Thyroid gland (tissue), 4 donors: Measurements from ENCODE around the gene SLC41A1. TPM values are rescaled to one million over a fixed set of nuclear protein-coding genes. Genes with fewer than 3 reads are reported as not detected.

ENCODE experiments used
- DNase-seq, 2 donors: peaks; one replicate each; pipeline ENCODE4 v3.0.0-alpha.2; 2019
- H3K27ac ChIP-seq, 3 donors: fragments of 200-600 bp; sonication (generic); 1 replicate in 2 of 3; 2 replicates in 1 of 3; pipeline ENCODE4 v1.5.1; 2016 to 2019; ENCODE audit warnings: mild to moderate bottlenecking in 1 of 3, moderate library complexity in 1 of 3
- H3K27me3 ChIP-seq: fragments of 200-600 bp; sonication (generic); one replicate; pipeline ENCODE4 v1.5.1; 2019
- H3K36me3 ChIP-seq, 2 donors: fragments of 200-600 bp; sonication (generic); one replicate each; pipeline ENCODE4 v1.5.1; 2016 to 2019
- H3K4me1 ChIP-seq, 2 donors: fragments of 200-600 bp; sonication (generic); one replicate each; pipeline ENCODE4 v1.5.1; 2017 to 2019
- H3K4me3 ChIP-seq, 3 donors: fragments of 200-600 bp; sonication (generic); replicated peaks in 1 of 3; 1 replicate in 2 of 3; 2 replicates in 1 of 3; pipeline ENCODE4 v1.5.1; 2016; ENCODE audit warnings: mild to moderate bottlenecking in 1 of 3
- H3K9me3 ChIP-seq: fragments of 200-600 bp; sonication (generic); one replicate; pipeline ENCODE4 v1.5.1; 2017
- POLR2A ChIP-seq, 2 donors: fragments of 450-650 bp; IDR thresholded peaks; one replicate each; pipeline ENCODE4 v1.6.1; 2017; ENCODE audit warnings: antibody characterized with exemption in 2 of 2, mild to moderate bottlenecking in 2 of 2, moderate library complexity in 1 of 2
- WGBS, 2 donors: methylation state at CpG; one replicate each; pipeline ENCODE4 v1.1.5; 2017; 5-methylcytosine and 5-hydroxymethylcytosine counted together
- intact Hi-C: fragments of 100-400 bp; cut with DNase I; formaldehyde crosslinking; loops from one replicate; pipeline ENCODE4 v1.15.1; 2023
- total RNA-seq, 4 donors: library from RNA; depleted of rRNA; stranded (reverse); fragments of >200 nt; gene quantifications; one replicate each; pipeline ENCODE4 v1.2.3, GENCODE V29; 2016
- TF ChIP-seq, protein P1 (sequence below), 6 experiments: fragments of 200-600 bp in 3 of 6; fragments of 450-650 bp in 3 of 6; sonication (generic) in 3 of 6; IDR thresholded peaks; one replicate each; pipeline ENCODE4 v1.5.1; 2016 to 2019; ENCODE audit warnings: antibody characterized with exemption in 6 of 6, mild to moderate bottlenecking in 2 of 6, inconsistent platforms in 1 of 6, moderate library complexity in 1 of 6

The SLC41A1 gene
- total RNA-seq, 4 donors from 2014 or later = 52.1 to 98.9 (median 64.6) TPM

DNA sequence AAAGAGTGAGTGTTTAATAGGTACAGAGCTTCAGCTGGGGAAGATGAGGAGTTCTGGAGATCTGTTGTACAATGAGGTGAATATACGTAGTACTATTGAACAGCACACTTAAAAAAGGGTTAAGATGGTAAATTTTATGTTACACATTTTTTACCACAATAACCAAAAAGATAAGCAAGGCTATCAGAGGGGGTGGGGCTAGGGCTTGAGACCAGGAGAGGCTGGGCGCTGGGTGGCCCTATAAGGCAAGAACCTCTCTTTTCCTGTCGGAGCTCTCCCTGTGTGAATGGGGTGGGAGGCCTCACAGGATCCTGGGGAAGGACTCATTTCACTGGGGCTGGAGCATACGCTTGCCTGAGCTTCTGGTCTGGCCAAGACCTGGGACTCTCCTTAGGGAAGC, 9.0 kb downstream of the SLC41A1 start:
- Histone ChIP-seq H3K4me3 (no peak overlapping the region), H3K36me3 (peaks cover 10 to 11% of the 10 kb centered on the region in 2 donors), H3K27ac (peak overlapping the region in 1 of 3 donors; percentile 36), H3K9me3 (no peaks in the 10 kb centered on the region), H3K27me3 (no peaks in the 10 kb centered on the region), H3K4me1 (peaks cover 42 to 76% of the 10 kb centered on the region in 2 donors)
- DNase-seq = no peak
- TF ChIP-seq, protein P1, sequence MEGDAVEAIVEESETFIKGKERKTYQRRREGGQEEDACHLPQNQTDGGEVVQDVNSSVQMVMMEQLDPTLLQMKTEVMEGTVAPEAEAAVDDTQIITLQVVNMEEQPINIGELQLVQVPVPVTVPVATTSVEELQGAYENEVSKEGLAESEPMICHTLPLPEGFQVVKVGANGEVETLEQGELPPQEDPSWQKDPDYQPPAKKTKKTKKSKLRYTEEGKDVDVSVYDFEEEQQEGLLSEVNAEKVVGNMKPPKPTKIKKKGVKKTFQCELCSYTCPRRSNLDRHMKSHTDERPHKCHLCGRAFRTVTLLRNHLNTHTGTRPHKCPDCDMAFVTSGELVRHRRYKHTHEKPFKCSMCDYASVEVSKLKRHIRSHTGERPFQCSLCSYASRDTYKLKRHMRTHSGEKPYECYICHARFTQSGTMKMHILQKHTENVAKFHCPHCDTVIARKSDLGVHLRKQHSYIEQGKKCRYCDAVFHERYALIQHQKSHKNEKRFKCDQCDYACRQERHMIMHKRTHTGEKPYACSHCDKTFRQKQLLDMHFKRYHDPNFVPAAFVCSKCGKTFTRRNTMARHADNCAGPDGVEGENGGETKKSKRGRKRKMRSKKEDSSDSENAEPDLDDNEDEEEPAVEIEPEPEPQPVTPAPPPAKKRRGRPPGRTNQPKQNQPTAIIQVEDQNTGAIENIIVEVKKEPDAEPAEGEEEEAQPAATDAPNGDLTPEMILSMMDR (IDR thresholded peaks at IDR 0.05) = no peak
- no peak for TF ChIP-seq POLR2A (IDR thresholded peaks at IDR 0.05)
- intact Hi-C loops = no loop called here
- 72 to 92% methylated on average over 3 to 4 of the region's 4 CpGs for WGBS, 2 donors

DNA sequence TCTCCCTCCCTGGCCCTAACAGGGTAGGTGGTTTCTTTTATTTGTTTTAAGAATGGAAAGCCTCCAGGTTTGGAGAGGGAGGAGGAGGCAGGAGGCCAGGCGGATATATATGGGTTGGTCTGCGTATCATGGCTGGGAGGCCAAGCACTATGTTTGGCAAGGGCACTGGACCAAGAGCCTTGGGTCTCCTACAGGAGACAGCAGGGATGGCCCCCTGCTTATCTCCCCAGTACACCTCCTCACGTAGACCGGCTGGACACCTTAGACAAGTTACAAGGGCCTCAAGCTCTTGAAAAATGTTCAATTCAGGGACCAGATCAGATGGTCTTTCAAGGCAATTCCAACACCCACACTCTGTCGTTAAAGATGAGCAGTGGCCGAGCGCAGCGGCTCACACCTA, 10.9 kb downstream of the SLC41A1 start:
- Histone ChIP-seq H3K4me1 (peaks cover 36 to 57% of the 10 kb centered on the region in 2 donors), H3K4me3 (no peak overlapping the region), H3K36me3 (peaks cover 26 to 30% of the 10 kb centered on the region in 2 donors), H3K9me3 (no peaks in the 10 kb centered on the region), H3K27ac (peak overlapping the region; percentile 14 to 73 (median 70)), H3K27me3 (no peaks in the 10 kb centered on the region)
- no peak for DNase-seq
- 83 to 90% methylated on average over 5 to 8 of the region's 8 CpGs for WGBS, 2 donors
- intact Hi-C loops = no loop called here
- TF ChIP-seq POLR2A (IDR thresholded peaks at IDR 0.05) = no peak
- TF ChIP-seq, protein P1 (IDR thresholded peaks at IDR 0.05) = no peak

DNA sequence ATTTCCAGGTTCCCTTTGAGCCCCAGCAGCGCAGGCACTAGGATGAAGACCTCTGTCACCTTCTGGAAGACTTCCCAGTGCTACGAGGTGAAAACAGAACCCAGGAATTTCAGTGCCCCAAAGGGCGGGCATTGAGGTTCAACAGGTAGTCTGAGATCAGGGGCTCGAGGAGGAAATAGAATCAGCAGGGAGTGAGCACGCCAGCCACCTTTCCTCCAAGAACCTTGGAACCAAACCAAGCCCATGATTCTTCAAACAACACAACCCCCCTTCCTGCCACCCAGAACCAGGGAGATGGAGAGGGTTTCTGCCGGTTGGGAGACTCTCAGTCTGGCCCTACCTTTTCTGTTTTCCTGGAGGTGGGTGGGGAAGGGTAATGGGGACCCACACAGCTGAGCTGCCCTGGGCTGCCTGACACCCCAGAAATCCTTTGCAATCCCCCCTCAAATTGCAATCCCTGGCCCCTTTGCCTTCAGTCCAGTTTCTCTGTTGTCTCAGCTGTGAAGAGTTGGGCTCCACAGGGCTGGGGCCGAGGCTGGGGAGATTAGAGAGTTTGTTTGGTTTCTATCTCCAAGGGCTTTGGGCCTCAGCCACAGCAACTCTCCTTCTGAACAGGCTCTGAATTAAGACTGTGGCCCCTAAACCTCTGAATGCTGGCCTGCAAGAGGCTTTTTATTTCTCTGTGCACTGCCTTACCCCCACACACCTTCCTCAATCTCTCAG, 11.9 kb downstream of the SLC41A1 start:
- DNase-seq = peak; percentile 78 to 80
- Histone ChIP-seq H3K4me3 (no peak overlapping the region), H3K27ac (peak overlapping the region; percentile 14 to 73 (median 70)), H3K36me3 (peaks cover 33 to 37% of the 10 kb centered on the region in 2 donors), H3K27me3 (no peaks in the 10 kb centered on the region), H3K4me1 (peaks cover 28 to 48% of the 10 kb centered on the region in 2 donors), H3K9me3 (no peaks in the 10 kb centered on the region)
- TF ChIP-seq POLR2A (IDR thresholded peaks at IDR 0.05) = peak in 1 of 2 donors; percentile 5
- TF ChIP-seq, protein P1 (IDR thresholded peaks at IDR 0.05) = no peak
- intact Hi-C loops = no loop called here
- WGBS, 2 donors = 23 to 46% methylated on average over 7 of the region's 7 CpGs

DNA sequence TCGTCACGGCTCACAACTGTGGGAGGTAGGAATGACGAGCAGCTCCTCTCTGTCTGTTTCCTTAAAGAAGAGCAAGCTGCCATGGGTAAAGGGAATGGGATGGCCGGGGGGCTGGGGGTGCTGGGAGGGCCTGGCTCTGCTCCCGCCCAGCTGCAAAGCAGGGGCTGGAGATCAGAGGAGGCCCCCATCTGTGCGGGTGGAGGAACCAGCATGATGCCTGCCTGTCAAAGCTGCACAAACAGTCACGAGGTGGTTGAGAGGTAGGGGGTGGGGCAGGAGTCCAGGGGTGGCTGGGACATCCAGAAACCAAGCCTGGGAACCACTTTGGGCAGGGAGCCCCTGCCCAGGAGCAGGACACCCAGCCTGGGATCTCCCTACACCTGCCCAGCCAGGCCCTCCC, 12.6 kb downstream of the SLC41A1 start:
- TF ChIP-seq, protein P1 (IDR thresholded peaks at IDR 0.05) = no peak
- no peak for TF ChIP-seq POLR2A (IDR thresholded peaks at IDR 0.05)
- peak overlapping the region; percentile 14 to 73 (median 70) for H3K27ac ChIP-seq
- H3K4me1 ChIP-seq = peaks cover 23 to 41% of the 10 kb centered on the region in 2 donors
- H3K4me3 ChIP-seq = no peak overlapping the region
- peak; percentile 46 to 49 for DNase-seq
- intact Hi-C loops = no loop called here
- H3K36me3 ChIP-seq = peaks cover 41 to 44% of the 10 kb centered on the region in 2 donors
- H3K9me3 ChIP-seq = no peaks in the 10 kb centered on the region
- no peaks in the 10 kb centered on the region for H3K27me3 ChIP-seq
- WGBS, 2 donors = 47 to 65% methylated on average over 5 to 7 of the region's 7 CpGs

DNA sequence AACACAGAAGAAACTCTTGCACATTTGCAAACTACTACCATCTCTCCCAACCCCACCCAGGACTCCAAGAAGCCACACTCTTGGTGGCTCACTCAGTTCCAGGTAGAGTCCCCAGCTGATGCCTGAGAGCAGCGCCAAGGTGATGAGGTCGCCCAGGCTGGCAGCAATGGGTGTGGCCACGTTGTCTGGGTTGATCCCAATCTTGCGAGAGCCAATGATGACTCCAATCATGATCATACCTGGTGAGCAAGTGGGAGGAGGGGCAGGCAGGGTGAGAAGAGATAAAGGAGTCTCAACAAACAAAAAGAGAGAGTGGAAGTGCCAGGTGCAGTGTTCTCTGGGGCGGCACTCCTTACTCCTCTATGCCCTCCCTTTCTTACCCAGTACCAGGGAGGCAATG, 14.4 kb downstream of the SLC41A1 start:
- intact Hi-C loops = loop anchor here (10.0 kb wide), 1 partner anchor 306 kb away; no protein-coding TSS in a partner anchor
- Histone ChIP-seq H3K27me3 (no peaks in the 10 kb centered on the region), H3K9me3 (no peaks in the 10 kb centered on the region), H3K36me3 (peaks cover 57 to 61% of the 10 kb centered on the region in 2 donors), H3K27ac (no peak overlapping the region), H3K4me3 (no peak overlapping the region), H3K4me1 (peaks cover 20 to 26% of the 10 kb centered on the region in 2 donors)
- no peak for DNase-seq
- WGBS, 2 donors = 81 to 83% methylated on average over 5 of the region's 5 CpGs
- TF ChIP-seq POLR2A (IDR thresholded peaks at IDR 0.05) = no peak
- TF ChIP-seq, protein P1 (IDR thresholded peaks at IDR 0.05) = no peak
